Trophoblast cell (in vitro differentiated cells and primary cell): ENCODE data around the gene TUBA1B.

Source experiments
- DNase-seq, 2 donors: peaks; one replicate each; pipeline ENCODE4 v3.0.0-alpha.2; 2016
- H2AFZ ChIP-seq: 2 replicates; pipeline ENCODE4 v1.6.1; 2013; ENCODE audit warnings: low read length, moderate library complexity, mild to moderate bottlenecking; ENCODE audit not compliant: insufficient read depth, poor library complexity
- H2AK5ac ChIP-seq: 2 replicates; pipeline ENCODE4 v1.6.1; 2013; ENCODE audit warnings: mild to moderate bottlenecking, low read length
- H2BK120ac ChIP-seq: 2 replicates; pipeline ENCODE4 v1.6.1; 2013; ENCODE audit warnings: low read length, mild to moderate bottlenecking, moderate library complexity; ENCODE audit not compliant: insufficient read depth, poor library complexity
- H2BK12ac ChIP-seq: 2 replicates; pipeline ENCODE4 v1.6.1; 2013; ENCODE audit warnings: mild to moderate bottlenecking, low read length, moderate library complexity
- H2BK5ac ChIP-seq: 2 replicates; pipeline ENCODE4 v1.6.1; 2013; ENCODE audit warnings: low read length, low read depth, moderate library complexity, mild to moderate bottlenecking; ENCODE audit not compliant: poor library complexity
- H3K14ac ChIP-seq: 2 replicates; pipeline ENCODE4 v1.6.1; 2013; ENCODE audit warnings: mild to moderate bottlenecking, low read length
- H3K18ac ChIP-seq: 2 replicates; pipeline ENCODE4 v1.6.1; 2013; ENCODE audit warnings: mild to moderate bottlenecking, low read length
- H3K23ac ChIP-seq: 2 replicates; pipeline ENCODE4 v1.6.1; 2013; ENCODE audit warnings: low read length
- H3K27ac ChIP-seq: 2 replicates; pipeline ENCODE4 v1.5.1; 2013; ENCODE audit warnings: low read depth, mild to moderate bottlenecking, inconsistent platforms, low read length, moderate library complexity
- H3K27me3 ChIP-seq: 2 replicates; pipeline ENCODE4 v1.6.1; 2013; ENCODE audit warnings: inconsistent platforms, mild to moderate bottlenecking, low read length, moderate library complexity; ENCODE audit not compliant: insufficient read depth
- H3K36me3 ChIP-seq, 2 experiments: 1 replicate in 1 of 2; 2 replicates in 1 of 2; pipeline ENCODE4 v1.6.1; 2013; ENCODE audit warnings: low read length in 2 of 2, mild to moderate bottlenecking in 2 of 2, moderate library complexity in 1 of 2; ENCODE audit not compliant: insufficient read depth in 2 of 2, control insufficient read depth in 1 of 2
- H3K4ac ChIP-seq: 2 replicates; pipeline ENCODE4 v1.6.1; 2013; ENCODE audit warnings: low read depth, mild to moderate bottlenecking, low read length, moderate library complexity
- H3K4me1 ChIP-seq, 2 experiments: 1 replicate in 1 of 2; 2 replicates in 1 of 2; pipeline ENCODE4 v1.6.1; 2013; ENCODE audit warnings: low read length in 2 of 2, mild to moderate bottlenecking in 2 of 2, moderate library complexity in 1 of 2; ENCODE audit not compliant: insufficient read depth in 2 of 2, control insufficient read depth in 1 of 2
- H3K4me2 ChIP-seq: 2 replicates; pipeline ENCODE4 v1.6.1; 2013; ENCODE audit warnings: inconsistent platforms, mild to moderate bottlenecking, low read length, moderate library complexity
- H3K4me3 ChIP-seq: 2 replicates; pipeline ENCODE4 v1.5.1; 2013; ENCODE audit warnings: mild to moderate bottlenecking, low read depth, low read length, inconsistent platforms
- H3K79me1 ChIP-seq: one replicate; pipeline ENCODE4 v1.6.1; 2013; ENCODE audit warnings: low read length
- H3K79me2 ChIP-seq: 2 replicates; pipeline ENCODE4 v1.6.1; 2013; ENCODE audit warnings: low read length, mild to moderate bottlenecking; ENCODE audit not compliant: control insufficient read depth, insufficient read depth, poor library complexity
- H3K9ac ChIP-seq: 2 replicates; pipeline ENCODE4 v1.6.1; 2013; ENCODE audit warnings: mild to moderate bottlenecking, low read length
- H3K9me3 ChIP-seq: 2 replicates; pipeline ENCODE4 v1.6.1; 2013; ENCODE audit warnings: low read depth, mild to moderate bottlenecking, control low read depth, inconsistent platforms, low read length; ENCODE audit not compliant: insufficient read depth
- H4K12ac ChIP-seq: 2 replicates; pipeline ENCODE4 v1.6.1; 2013; ENCODE audit warnings: low read depth, mild to moderate bottlenecking, low read length, moderate library complexity
- H4K8ac ChIP-seq: 2 replicates; pipeline ENCODE4 v1.6.1; 2013; ENCODE audit warnings: low read depth, mild to moderate bottlenecking, low read length, moderate library complexity
- H4K91ac ChIP-seq: one replicate; pipeline ENCODE4 v1.6.1; 2013; ENCODE audit warnings: low read depth, mild to moderate bottlenecking, low read length, moderate library complexity
- WGBS: extraction: QIAGEN DNeasy Blood & Tissue Kit; methylation state at CpG from one replicate; pipeline ENCODE4 v1.1.7; 2013; ENCODE audit warnings: missing lambda C conversion rate; ENCODE audit not compliant: insufficient read length, insufficient coverage; ENCODE audit errors: extremely low coverage; 5-methylcytosine and 5-hydroxymethylcytosine counted together

TUBA1B gene

GRCh38 chr12:49147384-49147783, 16.2 kb upstream of the TUBA1B start:
- no peaks in the 10 kb centered on the region for H3K27me3 ChIP-seq
- no peaks in the 10 kb centered on the region for H3K79me2 ChIP-seq

GRCh38 chr12:49146406-49146805, 15.2 kb upstream of the TUBA1B start:
- Histone ChIP-seq H3K4me1 (no peaks in the 10 kb centered on the region), H4K8ac (no peak overlapping the region), H4K12ac (no peak overlapping the region), H3K9me3 (no peaks in the 10 kb centered on the region), H2BK120ac (no peak overlapping the region), H3K27me3 (no peaks in the 10 kb centered on the region), H3K79me1 (no peaks in the 10 kb centered on the region), H3K27ac (no peak overlapping the region), H3K4ac (no peak overlapping the region), H3K36me3 (no peaks in the 10 kb centered on the region), H4K91ac (no peak overlapping the region), H3K9ac (no peak overlapping the region), H2BK5ac (no peak overlapping the region), H3K4me2 (no peak overlapping the region), H3K14ac (no peak overlapping the region), H2AK5ac (no peak overlapping the region), H3K4me3 (no peak overlapping the region), H3K79me2 (no peaks in the 10 kb centered on the region), H3K18ac (no peak overlapping the region), H2AFZ (no peak overlapping the region), H2BK12ac (no peak overlapping the region), H3K23ac (no peak overlapping the region)
- DNase-seq = no peak
- no CpG with 5 or more reads among the region's 1 CpG for WGBS

More at GRCh38 chr12:49147384-49147783, 16.2 kb upstream of the TUBA1B start:
- WGBS = no CpG with 5 or more reads among the region's 2 CpGs
- Histone ChIP-seq H3K36me3 (no peaks in the 10 kb centered on the region), H2BK120ac (no peak overlapping the region), H3K14ac (no peak overlapping the region), H4K12ac (no peak overlapping the region), H4K91ac (no peak overlapping the region), H3K9ac (no peak overlapping the region), H2AFZ (no peak overlapping the region), H2BK12ac (no peak overlapping the region), H3K4me1 (no peaks in the 10 kb centered on the region), H3K23ac (no peak overlapping the region), H2BK5ac (no peak overlapping the region), H3K4ac (no peak overlapping the region), H3K9me3 (no peaks in the 10 kb centered on the region), H3K4me3 (no peak overlapping the region), H3K18ac (no peak overlapping the region), H4K8ac (no peak overlapping the region), H2AK5ac (no peak overlapping the region), H3K79me1 (no peaks in the 10 kb centered on the region), H3K4me2 (no peak overlapping the region), H3K27ac (no peak overlapping the region)
- DNase-seq = no peak

GRCh38 chr12:49144384-49144783, 13.2 kb upstream of the TUBA1B start:
- no peak overlapping the region for H3K23ac ChIP-seq
- H2BK12ac ChIP-seq = no peak overlapping the region
- H3K4me1 ChIP-seq = no peaks in the 10 kb centered on the region
- no peak overlapping the region for H4K12ac ChIP-seq
- H3K4me3 ChIP-seq = no peak overlapping the region
- H3K18ac ChIP-seq = no peak overlapping the region
- no peaks in the 10 kb centered on the region for H3K27me3 ChIP-seq
- no peak overlapping the region for H2AK5ac ChIP-seq
- H3K14ac ChIP-seq = no peak overlapping the region
- no peaks in the 10 kb centered on the region for H3K36me3 ChIP-seq
- no peak overlapping the region for H4K91ac ChIP-seq
- WGBS = no CpG with 5 or more reads among the region's 2 CpGs
- H3K27ac ChIP-seq = no peak overlapping the region
- no peak for DNase-seq
- H3K79me1 ChIP-seq = no peaks in the 10 kb centered on the region
- no peak overlapping the region for H2BK120ac ChIP-seq
- no peaks in the 10 kb centered on the region for H3K9me3 ChIP-seq
- no peak overlapping the region for H3K4me2 ChIP-seq
- no peak overlapping the region for H3K9ac ChIP-seq
- H3K4ac ChIP-seq = no peak overlapping the region
- no peak overlapping the region for H2AFZ ChIP-seq
- H2BK5ac ChIP-seq = no peak overlapping the region
- H4K8ac ChIP-seq = no peak overlapping the region
- H3K79me2 ChIP-seq = no peaks in the 10 kb centered on the region

GRCh38 chr12:49138999-49139398, 7.8 kb upstream of the TUBA1B start:
- Histone ChIP-seq H4K12ac (no peak overlapping the region), H3K14ac (no peak overlapping the region), H3K4me2 (no peak overlapping the region), H2BK12ac (no peak overlapping the region), H3K79me2 (no peaks in the 10 kb centered on the region), H2AFZ (no peak overlapping the region), H3K27me3 (no peaks in the 10 kb centered on the region), H3K23ac (no peak overlapping the region), H4K91ac (no peak overlapping the region), H2AK5ac (no peak overlapping the region), H3K27ac (no peak overlapping the region), H3K4me3 (no peak overlapping the region), H3K9me3 (no peaks in the 10 kb centered on the region), H2BK5ac (no peak overlapping the region), H3K4ac (no peak overlapping the region), H3K79me1 (no peaks in the 10 kb centered on the region), H2BK120ac (no peak overlapping the region), H3K9ac (no peak overlapping the region), H4K8ac (no peak overlapping the region), H3K36me3 (no peaks in the 10 kb centered on the region), H3K18ac (no peak overlapping the region), H3K4me1 (no peaks in the 10 kb centered on the region)
- DNase-seq = no peak
- WGBS = no CpG with 5 or more reads among the region's 2 CpGs
